Prostate gland (tissue), 2 donors: ENCODE measurements around the gene LAMA2.

Experiments used
- POLR2A ChIP-seq: fragments of 450-650 bp; IDR thresholded peaks from one replicate; pipeline ENCODE4 v1.6.1; 2016; ENCODE audit warnings: antibody characterized with exemption, mild to moderate bottlenecking
- TF ChIP-seq, protein P1 (sequence below), 4 experiments: fragments of 200-600 bp in 2 of 4; fragments of 450-650 bp in 2 of 4; sonication (generic) in 2 of 4; IDR thresholded peaks; 1 replicate in 3 of 4; 2 replicates in 1 of 4; pipeline ENCODE4 v1.5.1; 2016 to 2019; ENCODE audit warnings: antibody characterized with exemption in 4 of 4, mild to moderate bottlenecking in 2 of 4, moderate library complexity in 2 of 4

DNA sequence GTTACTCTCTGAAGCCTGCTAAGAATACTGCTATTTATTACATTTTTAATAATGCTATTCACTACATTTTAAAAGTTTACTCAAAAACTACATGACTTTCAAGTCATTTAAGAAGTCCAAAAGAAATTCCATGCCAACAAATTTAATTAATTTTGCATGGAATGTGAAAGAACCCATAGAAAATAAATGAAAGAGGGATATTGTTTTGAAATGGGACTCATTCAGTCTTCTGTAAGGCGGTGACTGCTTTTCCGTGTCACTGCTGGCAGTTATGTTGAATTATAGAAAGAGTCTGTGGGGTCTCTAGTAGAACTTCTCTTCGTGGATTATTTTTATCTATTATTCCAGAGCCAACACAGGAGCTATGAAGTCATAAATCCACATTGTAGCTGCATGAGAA is 211.2 kb downstream of the LAMA2 start:
- TF ChIP-seq, protein P1, sequence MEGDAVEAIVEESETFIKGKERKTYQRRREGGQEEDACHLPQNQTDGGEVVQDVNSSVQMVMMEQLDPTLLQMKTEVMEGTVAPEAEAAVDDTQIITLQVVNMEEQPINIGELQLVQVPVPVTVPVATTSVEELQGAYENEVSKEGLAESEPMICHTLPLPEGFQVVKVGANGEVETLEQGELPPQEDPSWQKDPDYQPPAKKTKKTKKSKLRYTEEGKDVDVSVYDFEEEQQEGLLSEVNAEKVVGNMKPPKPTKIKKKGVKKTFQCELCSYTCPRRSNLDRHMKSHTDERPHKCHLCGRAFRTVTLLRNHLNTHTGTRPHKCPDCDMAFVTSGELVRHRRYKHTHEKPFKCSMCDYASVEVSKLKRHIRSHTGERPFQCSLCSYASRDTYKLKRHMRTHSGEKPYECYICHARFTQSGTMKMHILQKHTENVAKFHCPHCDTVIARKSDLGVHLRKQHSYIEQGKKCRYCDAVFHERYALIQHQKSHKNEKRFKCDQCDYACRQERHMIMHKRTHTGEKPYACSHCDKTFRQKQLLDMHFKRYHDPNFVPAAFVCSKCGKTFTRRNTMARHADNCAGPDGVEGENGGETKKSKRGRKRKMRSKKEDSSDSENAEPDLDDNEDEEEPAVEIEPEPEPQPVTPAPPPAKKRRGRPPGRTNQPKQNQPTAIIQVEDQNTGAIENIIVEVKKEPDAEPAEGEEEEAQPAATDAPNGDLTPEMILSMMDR (IDR thresholded peaks at IDR 0.05) = no peak
- TF ChIP-seq POLR2A = no peak
